H1 (cell line): ENCODE results near the gene LCN12.

ENCODE experiments used
- TAF7 ChIP-seq: optimal IDR thresholded peaks from 2 replicates; pipeline ENCODE3; 2011; ENCODE audit warnings: low read depth, mild to moderate bottlenecking, inconsistent platforms, low read length, moderate library complexity, borderline replicate concordance
- USF2 ChIP-seq: IDR thresholded peaks from 2 replicates; pipeline ENCODE4 v1.6.1; 2011; ENCODE audit warnings: low read length, improper control_type of control experiment

- TF ChIP-seq TAF7, result no peak
- TF ChIP-seq USF2, result no peak
Observed at GRCh38 chr9:136970361-136970760, 18.3 kb downstream of the LCN12 start.
